ENCODE results near the gene APBB1IP. TPM values are rescaled to one million over a fixed set of nuclear protein-coding genes. Genes with fewer than 3 reads are reported as not detected.

APBB1IP gene
- total and polyA plus RNA-seq, 2 donors (not counting 3 experiments of a cell fraction or from before 2014, with no cell fraction given) = not detected

DNA sequence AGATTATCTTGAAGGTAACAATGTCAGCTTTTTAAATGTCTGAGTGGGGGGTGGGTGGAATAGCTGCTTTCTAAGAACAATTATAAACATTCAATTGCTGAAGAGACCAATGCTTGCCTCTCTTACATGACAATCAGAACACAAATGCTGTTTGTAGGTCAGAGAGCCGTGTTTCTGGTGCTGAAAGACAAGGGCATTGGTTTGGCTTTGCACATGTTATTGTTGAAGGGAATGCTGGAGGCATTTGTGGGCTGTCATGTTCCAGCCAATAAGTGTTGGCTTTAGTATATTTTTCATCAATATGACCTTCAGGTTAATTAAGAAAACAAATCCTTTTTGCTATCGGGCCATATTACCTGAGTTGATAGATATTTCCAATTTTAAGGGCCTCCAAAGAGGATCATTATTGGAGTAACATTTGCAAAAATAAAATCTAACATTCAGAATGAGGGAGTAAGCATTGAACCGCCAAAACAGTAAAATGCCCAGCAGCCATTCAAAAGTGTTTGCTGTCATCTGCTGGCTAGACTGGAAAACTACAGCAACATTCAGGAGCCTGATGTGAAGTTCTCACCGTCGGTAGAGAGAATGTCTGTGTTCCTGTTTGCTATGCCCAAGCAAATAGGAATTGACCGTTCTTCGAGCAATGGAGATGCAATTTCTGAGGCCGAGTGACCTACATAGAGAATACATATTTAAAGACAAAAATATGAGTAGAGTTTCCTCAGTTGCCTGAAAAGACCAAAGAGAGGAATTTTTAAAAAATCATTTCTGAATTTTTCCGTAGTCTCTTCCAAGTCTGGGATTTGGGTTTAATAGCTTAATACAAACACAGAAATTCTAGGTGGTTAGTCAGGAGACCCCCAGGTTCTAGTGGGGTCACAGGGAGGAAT, 118.9 kb downstream of the APBB1IP start:
- no peak overlapping the region for H3K9ac ChIP-seq (replicated peaks; ENCODE audit: extremely low read depth, insufficient read depth, low read length)
- H3K9me1 ChIP-seq (replicated peaks; ENCODE audit: control insufficient read depth, extremely low read depth, insufficient read depth, low read length) = no peaks in the 10 kb centered on the region
- no peak overlapping the region for H3K4me2 ChIP-seq (ENCODE audit: insufficient read depth, low read length)
- intact Hi-C loops (cut with micrococcal nuclease) = loop anchor here (1.0 kb wide), 2 partner anchors 222 to 682 kb away; no protein-coding TSS in a partner anchor
- H3K4me3 ChIP-seq (replicated peaks in 1 of 3; ENCODE audit: insufficient read depth in 1 of 3, low read depth in 1 of 3, low read length in 3 of 3) = no peak overlapping the region
- DNase-seq (ENCODE audit: low read depth, low spot score) (peak; percentile 8), FAIRE-seq (peak; percentile 64)
- no peaks in the 10 kb centered on the region for H3K9me3 ChIP-seq (replicated peaks; ENCODE audit: control insufficient read depth, insufficient read depth, low read length)
- no peaks in the 10 kb centered on the region for H3K4me1 ChIP-seq (ENCODE audit: control insufficient read depth, extremely low read depth, insufficient read depth, low read length)
- no peaks in the 10 kb centered on the region for H4K20me1 ChIP-seq (replicated peaks; ENCODE audit: control insufficient read depth, extremely low read depth, insufficient read depth, low read length)
- no peaks in the 10 kb centered on the region for H3K27me3 ChIP-seq (ENCODE audit: control insufficient read depth in 2 of 2, insufficient read depth in 2 of 2, low read length in 2 of 2)
- no peaks in the 10 kb centered on the region for H3K79me2 ChIP-seq (ENCODE audit: control insufficient read depth, insufficient read depth, low read length)
- POLR2A ChIA-PET = no interaction called here
- H2AFZ ChIP-seq (ENCODE audit: low read depth, low read length) = no peak overlapping the region
- no peaks in the 10 kb centered on the region for H3K36me3 ChIP-seq (ENCODE audit: control insufficient read depth in 2 of 2, extremely low read depth in 1 of 2, insufficient read depth in 2 of 2, low read length in 2 of 2)
- H3K27ac ChIP-seq (ENCODE audit: insufficient read depth, low read depth, low read length) = no peak overlapping the region
- dilution Hi-C loops (cut with MboI; ENCODE audit: extremely low pct_ligation_motif_present, low sequenced_read_pairs) = no loop called here
- BruUV-seq (replicated peaks) = no TSS peak
- TF ChIP-seq MYC (IDR thresholded peaks at IDR 0.05; ENCODE audit: low read depth, low read length) = no peak
- TF ChIP-seq FOS (IDR thresholded peaks at IDR 0.05; ENCODE audit: borderline replicate concordance, insufficient read depth, low read length) = no peak
- TF ChIP-seq, protein P1, sequence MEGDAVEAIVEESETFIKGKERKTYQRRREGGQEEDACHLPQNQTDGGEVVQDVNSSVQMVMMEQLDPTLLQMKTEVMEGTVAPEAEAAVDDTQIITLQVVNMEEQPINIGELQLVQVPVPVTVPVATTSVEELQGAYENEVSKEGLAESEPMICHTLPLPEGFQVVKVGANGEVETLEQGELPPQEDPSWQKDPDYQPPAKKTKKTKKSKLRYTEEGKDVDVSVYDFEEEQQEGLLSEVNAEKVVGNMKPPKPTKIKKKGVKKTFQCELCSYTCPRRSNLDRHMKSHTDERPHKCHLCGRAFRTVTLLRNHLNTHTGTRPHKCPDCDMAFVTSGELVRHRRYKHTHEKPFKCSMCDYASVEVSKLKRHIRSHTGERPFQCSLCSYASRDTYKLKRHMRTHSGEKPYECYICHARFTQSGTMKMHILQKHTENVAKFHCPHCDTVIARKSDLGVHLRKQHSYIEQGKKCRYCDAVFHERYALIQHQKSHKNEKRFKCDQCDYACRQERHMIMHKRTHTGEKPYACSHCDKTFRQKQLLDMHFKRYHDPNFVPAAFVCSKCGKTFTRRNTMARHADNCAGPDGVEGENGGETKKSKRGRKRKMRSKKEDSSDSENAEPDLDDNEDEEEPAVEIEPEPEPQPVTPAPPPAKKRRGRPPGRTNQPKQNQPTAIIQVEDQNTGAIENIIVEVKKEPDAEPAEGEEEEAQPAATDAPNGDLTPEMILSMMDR (IDR thresholded peaks at IDR 0.05; ENCODE audit: extremely low read depth in 1 of 2, insufficient read depth in 1 of 2, low read depth in 1 of 2, low read length in 2 of 2) = peak; percentile 30 to 55
- TF ChIP-seq POLR2A (IDR thresholded peaks at IDR 0.05; ENCODE audit: low read depth, low read length) = no peak
- CTCF ChIA-PET = interaction anchor here (1.5 kb wide), 1 partner anchor 831 kb away, joined by 10 read pairs; no protein-coding TSS in a partner anchor

DNA sequence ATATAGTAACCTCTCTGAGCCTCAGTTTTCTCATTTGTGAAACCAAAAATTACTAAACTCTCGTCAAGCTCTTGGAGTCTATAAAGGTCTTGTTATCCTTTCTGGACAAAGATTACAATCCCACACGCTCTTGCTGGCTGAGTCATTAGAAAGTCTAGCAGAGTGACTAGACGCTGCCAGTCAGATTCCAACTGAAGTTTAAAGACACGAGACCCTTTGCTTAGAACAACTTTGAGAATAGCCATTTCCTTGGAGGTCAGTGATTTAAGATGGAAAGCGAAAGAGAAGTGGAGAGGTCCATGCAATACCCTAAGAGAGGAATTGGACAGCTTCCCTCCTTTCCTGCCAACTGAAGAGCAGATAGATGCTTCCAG, 119.5 kb downstream of the APBB1IP start:
- dilution Hi-C loops (cut with MboI; ENCODE audit: extremely low pct_ligation_motif_present, low sequenced_read_pairs) (no loop called here), intact Hi-C loops (cut with micrococcal nuclease) (loop anchor here (1.0 kb wide), 2 partner anchors 222 to 682 kb away; no protein-coding TSS in a partner anchor)
- DNase-seq (ENCODE audit: low read depth, low spot score) (no peak), FAIRE-seq (no peak)
- no peaks in the 10 kb centered on the region for H3K79me2 ChIP-seq (ENCODE audit: control insufficient read depth, insufficient read depth, low read length)
- H3K9me1 ChIP-seq (replicated peaks; ENCODE audit: control insufficient read depth, extremely low read depth, insufficient read depth, low read length) = no peaks in the 10 kb centered on the region
- no peaks in the 10 kb centered on the region for H3K27me3 ChIP-seq (ENCODE audit: control insufficient read depth in 2 of 2, insufficient read depth in 2 of 2, low read length in 2 of 2)
- H2AFZ ChIP-seq (ENCODE audit: low read depth, low read length) = no peak overlapping the region
- no peak overlapping the region for H3K27ac ChIP-seq (ENCODE audit: insufficient read depth, low read depth, low read length)
- H4K20me1 ChIP-seq (replicated peaks; ENCODE audit: control insufficient read depth, extremely low read depth, insufficient read depth, low read length) = no peaks in the 10 kb centered on the region
- H3K4me1 ChIP-seq (ENCODE audit: control insufficient read depth, extremely low read depth, insufficient read depth, low read length) = no peaks in the 10 kb centered on the region
- no peak overlapping the region for H3K4me2 ChIP-seq (ENCODE audit: insufficient read depth, low read length)
- no peaks in the 10 kb centered on the region for H3K36me3 ChIP-seq (ENCODE audit: control insufficient read depth in 2 of 2, extremely low read depth in 1 of 2, insufficient read depth in 2 of 2, low read length in 2 of 2)
- no peak for TF ChIP-seq EZH2 (IDR thresholded peaks at IDR 0.05; ENCODE audit: borderline replicate concordance, low read depth, low read length, severe bottlenecking)
- H3K4me3 ChIP-seq (replicated peaks in 1 of 3; ENCODE audit: insufficient read depth in 1 of 3, low read depth in 1 of 3, low read length in 3 of 3) = no peak overlapping the region
- H3K9ac ChIP-seq (replicated peaks; ENCODE audit: extremely low read depth, insufficient read depth, low read length) = no peak overlapping the region
- no TSS peak for BruUV-seq (replicated peaks)
- POLR2A ChIA-PET = no interaction called here
- CTCF ChIA-PET = interaction anchor here (1.5 kb wide), 1 partner anchor 832 kb away, joined by 10 read pairs; no protein-coding TSS in a partner anchor
- H3K9me3 ChIP-seq (replicated peaks; ENCODE audit: control insufficient read depth, insufficient read depth, low read length) = no peaks in the 10 kb centered on the region
